ENCODE measurements around the gene FDX2.

DNA sequence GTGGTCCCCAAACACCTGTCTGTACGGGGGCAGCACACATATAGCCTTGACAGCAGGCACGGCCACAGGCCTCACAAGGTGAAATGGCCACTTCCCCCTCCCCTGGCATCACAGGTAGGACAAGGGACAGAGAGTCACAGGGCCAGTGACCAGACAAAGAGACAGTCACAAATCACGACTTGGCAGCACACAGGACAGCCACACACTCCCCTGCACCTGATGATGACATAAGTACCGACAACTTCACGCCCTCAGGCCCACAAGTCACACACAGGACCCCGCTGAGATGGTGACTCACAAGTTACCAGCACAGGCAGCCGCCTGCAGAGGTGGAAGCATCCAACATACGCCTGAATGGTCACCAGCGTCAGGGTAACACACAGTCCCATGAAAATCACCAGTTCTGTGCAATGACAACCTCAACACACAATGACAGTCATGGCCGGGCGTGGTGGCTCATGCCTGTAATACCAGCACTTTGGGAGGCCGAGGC lies 48.0 kb upstream of the FDX2 start:
- TF ChIP-seq CTCF (conservative IDR thresholded peaks at IDR 0.05; ENCODE audit: low read depth, low read length) (no peak), EZH2 (IDR thresholded peaks at IDR 0.05; ENCODE audit: low read length, unreplicated experiment) (no peak), EZH2phosphoT487 (IDR thresholded peaks at IDR 0.05; ENCODE audit: borderline replicate concordance, low read length) (no peak)
